Stomach (tissue), 9 donors: ENCODE measurements around the gene NR5A2. TPM values are rescaled to one million over a fixed set of nuclear protein-coding genes. Genes with fewer than 3 reads are reported as not detected.

Experiments
- DNase-seq, 2 donors: peaks; one replicate each; pipeline versions ENCODE4 v3.0.0 to v3.0.0-alpha.2; 2013 to 2019
- H3K27ac ChIP-seq, 5 donors: fragments of 200-600 bp in 4 of 5; sonication (generic) in 4 of 5; one replicate each; pipeline ENCODE4 v1.5.1; 2013 to 2019; ENCODE audit warnings: mild to moderate bottlenecking in 1 of 5, moderate library complexity in 1 of 5
- H3K27me3 ChIP-seq, 3 donors: fragments of 200-600 bp; sonication (generic); one replicate each; pipeline ENCODE4 v1.5.1; 2017 to 2019; ENCODE audit warnings: mixed run types in 1 of 3
- H3K36me3 ChIP-seq, 4 donors: fragments of 200-600 bp; sonication (generic); 1 replicate in 3 of 4; 2 replicates in 1 of 4; pipeline ENCODE4 v1.5.1; 2016 to 2019
- H3K4me1 ChIP-seq, 4 donors: fragments of 200-600 bp; sonication (generic); one replicate each; pipeline ENCODE4 v1.5.1; 2016 to 2019
- H3K4me3 ChIP-seq, 4 donors: fragments of 200-600 bp; sonication (generic) in 3 of 4; one replicate each; pipeline ENCODE4 v1.5.1; 2016 to 2019; ENCODE audit warnings: mild to moderate bottlenecking in 1 of 4
- H3K9me3 ChIP-seq, 4 donors: fragments of 200-600 bp; sonication (generic); one replicate each; pipeline ENCODE4 v1.5.1; 2016 to 2019
- CTCF ChIP-seq, 7 experiments: fragments of 450-650 bp in 4 of 7; fragments of 200-600 bp in 3 of 7; sonication (generic) in 3 of 7; IDR thresholded peaks; one replicate each; pipeline ENCODE4 v1.5.1; 2016 to 2019; ENCODE audit warnings: antibody characterized with exemption in 7 of 7, control low read depth in 2 of 7, mild to moderate bottlenecking in 1 of 7
- EP300 ChIP-seq: sonication (generic); formaldehyde crosslinking; IDR thresholded peaks from one replicate; pipeline ENCODE4 v1.6.1; 2017; ENCODE audit warnings: antibody characterized with exemption
- POLR2A ChIP-seq, 4 donors: fragments of 450-650 bp; IDR thresholded peaks; one replicate each; pipeline ENCODE4 v1.6.1; 2016; ENCODE audit warnings: antibody characterized with exemption in 4 of 4, control low read depth in 2 of 4, mild to moderate bottlenecking in 1 of 4, moderate library complexity in 1 of 4
- POLR2AphosphoS5 ChIP-seq, 3 donors: sonication (generic); formaldehyde crosslinking; IDR thresholded peaks; one replicate each; pipeline ENCODE4 v1.6.1; 2016; ENCODE audit warnings: antibody characterized with exemption in 3 of 3
- WGBS, 5 donors: extraction: QIAGEN DNeasy Blood & Tissue Kit in 3 of 5; methylation state at CpG; one replicate each; pipeline versions ENCODE4 v1.1.5 to v1.1.7; 2013 to 2018; 5-methylcytosine and 5-hydroxymethylcytosine counted together
- intact Hi-C: fragments of 100-400 bp; cut with DNase I; formaldehyde crosslinking; loops from one replicate; pipeline ENCODE4 v1.15.1; 2023; ENCODE audit warnings: low total_unique reads
- polyA plus RNA-seq, 3 donors: library from polyadenylated mRNA; stranded (reverse); fragments of 200-250 nt; gene quantifications; one replicate each; pipeline ENCODE4 v1.2.3, GENCODE V29; 2013
- total RNA-seq, 5 donors: library from RNA; depleted of rRNA; stranded (reverse); fragments of >200 nt; gene quantifications; one replicate each; pipeline versions ENCODE4 v1.1.0 to v1.2.3, GENCODE V29; 2014 to 2016
- donor health status: healthy with polysubstance abuse.
- donor health status: Bipolar disorder and iron deficiency.
- donor health status: healthy.

The NR5A2 gene
- total and polyA plus RNA-seq, 8 donors: 0.33 to 227 (median 0.46) TPM; not detected in 1

- H3K9me3 ChIP-seq: no peaks in the 10 kb centered on the region
- 97 to 98% (median 98%) methylated on average over 34 to 40 of the region's 40 CpGs for WGBS, 5 donors
- no peaks in the 10 kb centered on the region for H3K36me3 ChIP-seq
- peaks cover 0 to 14% (median 0%) of the 10 kb centered on the region in 4 donors for H3K4me1 ChIP-seq
- H3K4me3 ChIP-seq: no peak overlapping the region
- intact Hi-C loops: no loop called here
- DNase-seq: no peak
- no peaks in the 10 kb centered on the region for H3K27me3 ChIP-seq
- TF ChIP-seq EP300: no peak
- TF ChIP-seq CTCF (IDR thresholded peaks at IDR 0.05): no peak
- no peak for TF ChIP-seq POLR2A (IDR thresholded peaks at IDR 0.05)
- TF ChIP-seq POLR2AphosphoS5 (IDR thresholded peaks at IDR 0.05): no peak
- H3K27ac ChIP-seq: no peak overlapping the region
These were observed 120.2 kb downstream of the NR5A2 start for GRCh38 chr1:200147742-200148141.

- Histone ChIP-seq H3K36me3 (no peaks in the 10 kb centered on the region), H3K27ac (no peak overlapping the region), H3K9me3 (no peaks in the 10 kb centered on the region), H3K4me1 (peaks cover 0 to 14% (median 3%) of the 10 kb centered on the region in 4 donors), H3K4me3 (no peak overlapping the region), H3K27me3 (no peaks in the 10 kb centered on the region)
- intact Hi-C loops: no loop called here
- TF ChIP-seq POLR2AphosphoS5 (IDR thresholded peaks at IDR 0.05) (no peak), CTCF (IDR thresholded peaks at IDR 0.05) (no peak), EP300 (no peak), POLR2A (IDR thresholded peaks at IDR 0.05) (no peak)
- DNase-seq: no peak
These were observed 122.5 kb downstream of the NR5A2 start for GRCh38 chr1:200150006-200150405.

DNA sequence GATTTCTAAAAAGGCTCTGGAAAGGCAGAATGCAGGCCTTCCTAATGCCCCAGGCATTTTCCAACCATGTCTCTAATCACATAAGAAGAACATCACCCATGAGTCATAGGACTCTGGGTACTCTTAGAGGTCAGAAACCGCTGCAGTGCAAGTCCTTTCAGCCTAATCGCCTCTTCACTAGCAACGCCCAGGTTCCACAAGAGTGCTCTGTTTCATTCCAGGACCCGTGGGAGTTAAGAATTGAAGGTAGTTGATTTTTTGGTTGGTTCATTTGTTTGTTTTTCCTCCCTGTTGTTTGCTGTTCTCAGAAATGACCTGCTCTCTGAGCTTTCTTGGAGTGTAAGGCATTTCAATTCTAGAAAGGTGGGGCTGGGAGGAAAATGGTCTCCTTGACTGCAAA, 123.2 kb downstream of the NR5A2 start:
- DNase-seq: peak in 1 of 2 donors; percentile 51
- H3K27me3 ChIP-seq: no peaks in the 10 kb centered on the region
- peaks cover 0 to 14% (median 3%) of the 10 kb centered on the region in 4 donors for H3K4me1 ChIP-seq
- H3K27ac ChIP-seq: no peak overlapping the region
- no peaks in the 10 kb centered on the region for H3K9me3 ChIP-seq
- no peak overlapping the region for H3K4me3 ChIP-seq
- TF ChIP-seq POLR2AphosphoS5 (IDR thresholded peaks at IDR 0.05): peak in 1 of 3 donors; percentile 55
- no peak for TF ChIP-seq CTCF (IDR thresholded peaks at IDR 0.05)
- no peaks in the 10 kb centered on the region for H3K36me3 ChIP-seq
- intact Hi-C loops: no loop called here
- 14 to 63% (median 37%) methylated on average over 4 of the region's 4 CpGs for WGBS, 5 donors

DNA sequence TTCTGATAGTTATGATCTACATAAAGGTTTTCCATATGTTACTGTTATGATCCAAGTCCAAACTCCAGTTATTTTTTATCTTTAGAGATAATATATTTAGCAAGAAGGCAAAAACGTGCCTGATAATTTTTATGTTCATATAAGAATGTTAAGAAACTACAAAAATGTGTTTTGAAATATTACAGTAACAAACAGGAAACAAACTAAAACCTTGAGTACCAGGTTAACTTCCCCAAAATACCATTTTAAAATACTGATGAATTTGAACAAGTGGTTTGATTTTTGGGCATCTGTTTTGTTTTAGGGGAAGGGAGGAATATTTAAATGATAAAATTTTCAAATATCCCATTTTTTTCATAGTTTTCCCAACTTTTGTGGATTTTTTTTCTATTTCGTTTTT, 124.8 kb downstream of the NR5A2 start:
- WGBS, 5 donors: 54 to 66% (median 60%) methylated on average over 2 of the region's 2 CpGs

More for the DNA sequence above, 124.8 kb downstream of the NR5A2 start:
- intact Hi-C loops: no loop called here
- Histone ChIP-seq H3K9me3 (no peaks in the 10 kb centered on the region), H3K36me3 (no peaks in the 10 kb centered on the region), H3K4me3 (no peak overlapping the region), H3K4me1 (peaks cover 0 to 14% (median 3%) of the 10 kb centered on the region in 4 donors), H3K27ac (no peak overlapping the region), H3K27me3 (no peaks in the 10 kb centered on the region)
- TF ChIP-seq EP300: no peak
- no peak for TF ChIP-seq POLR2AphosphoS5 (IDR thresholded peaks at IDR 0.05)
- no peak for TF ChIP-seq POLR2A (IDR thresholded peaks at IDR 0.05)
- TF ChIP-seq CTCF (IDR thresholded peaks at IDR 0.05): no peak
- DNase-seq: no peak
